ENCODE measurements around the gene PARD3B.

- no peak for TF ChIP-seq CTCF (conservative IDR thresholded peaks at IDR 0.05 in 1 of 2, IDR thresholded peaks at IDR 0.05 in 1 of 2; ENCODE audit: low read depth in 1 of 2, low read length in 2 of 2)
- TF ChIP-seq EZH2 (IDR thresholded peaks at IDR 0.05; ENCODE audit: low read length, missing control alignments), result no peak
These were observed 548.8 kb downstream of the PARD3B start for GRCh38 chr2:205094031-205094430.

All from fibroblast of lung (primary cell).